ENCODE results near the gene CHRNA1.
A peak's percentile ranks its signal among the peaks of the same experiment; 100 is the strongest.
"Not testable (repeated sequence)": the region's sequence is repeated elsewhere in the genome, so short reads cannot be mapped to it uniquely, and the experiment has no call there.

Gene CHRNA1

GRCh38 chr2:174711206-174711605, 53.1 kb downstream of the CHRNA1 start:
- peak; percentile 5 for DNase-seq

GRCh38 chr2:174709416-174710004, 54.8 kb downstream of the CHRNA1 start:
- not testable (repeated sequence) for DNase-seq

- DNase-seq: no peak
Observed at GRCh38 chr2:174708713-174709112, 55.6 kb downstream of the CHRNA1 start.

GRCh38 chr2:174705321-174705720, 59.0 kb downstream of the CHRNA1 start:
- no peak for DNase-seq

- no peak for DNase-seq
Observed at GRCh38 chr2:174704642-174705041, 59.6 kb downstream of the CHRNA1 start.

- DNase-seq: no peak
Observed at GRCh38 chr2:174704061-174704460, 60.2 kb downstream of the CHRNA1 start.

GRCh38 chr2:174703430-174703829, 60.8 kb downstream of the CHRNA1 start:
- no peak for DNase-seq

- DNase-seq: no peak
Observed at GRCh38 chr2:174702541-174702940, 61.7 kb downstream of the CHRNA1 start.

GRCh38 chr2:174699993-174700766, 64.1 kb downstream of the CHRNA1 start:
- DNase-seq: peak; percentile 53

Data from fibroblast of skin of right quadriceps (primary cell).